GM23338 (cell line): Measurements from ENCODE around the gene UBAC1. TPM values are rescaled to one million over a fixed set of nuclear protein-coding genes. Genes with fewer than 3 reads are reported as not detected.

ENCODE experiments used
- ATAC-seq: fragments of 200-7000 bp; cut with Tn5 transposase; 3 replicates; pipeline ENCODE4 v1.9.1; 2020
- DNase-seq: peaks from one replicate; pipeline ENCODE4 v3.0.0-alpha.2; 2015; ENCODE audit warnings: low spot score
- H2AFZ ChIP-seq: fragments of 200-600 bp; sonication (generic); 2 replicates; pipeline ENCODE4 v1.8.0; 2016; ENCODE audit warnings: antibody characterized with exemption, mild to moderate bottlenecking, moderate library complexity
- H3F3A ChIP-seq: fragments of 200-600 bp; sonication (generic); replicated peaks from 2 replicates; pipeline ENCODE4 v1.8.0; 2017; ENCODE audit warnings: antibody characterized with exemption, mixed run types, low read depth
- H3K27ac ChIP-seq: fragments of 200-600 bp; sonication (generic); 2 replicates; pipeline ENCODE4 v1.6.1; 2016; ENCODE audit warnings: low read depth
- H3K27me3 ChIP-seq: fragments of 200-600 bp; sonication (generic); 2 replicates; pipeline ENCODE4 v1.8.0; 2016; ENCODE audit warnings: mild to moderate bottlenecking, mixed run types, moderate library complexity; ENCODE audit not compliant: insufficient read depth
- H3K36me3 ChIP-seq: fragments of 200-600 bp; sonication (generic); 2 replicates; pipeline ENCODE4 v1.8.0; 2016; ENCODE audit warnings: mild to moderate bottlenecking; ENCODE audit not compliant: insufficient read depth
- H3K4me1 ChIP-seq: fragments of 200-600 bp; sonication (generic); 2 replicates; pipeline ENCODE4 v1.8.0; 2016; ENCODE audit warnings: mild to moderate bottlenecking, moderate library complexity; ENCODE audit not compliant: insufficient read depth
- H3K4me2 ChIP-seq: fragments of 200-600 bp; sonication (generic); 2 replicates; pipeline ENCODE4 v1.7.1; 2017; ENCODE audit warnings: mixed run types
- H3K4me3 ChIP-seq: fragments of 200-600 bp; sonication (generic); 2 replicates; pipeline ENCODE4 v1.6.1; 2016; ENCODE audit warnings: mixed run types
- H3K79me2 ChIP-seq: fragments of 200-600 bp; sonication (generic); replicated peaks from 2 replicates; pipeline ENCODE4 v1.8.0; 2017; ENCODE audit warnings: mild to moderate bottlenecking; ENCODE audit not compliant: insufficient read depth
- H3K9me2 ChIP-seq: fragments of 200-600 bp; sonication (generic); 2 replicates; pipeline ENCODE4 v1.8.0; 2017; ENCODE audit not compliant: insufficient read depth
- H4K20me1 ChIP-seq: fragments of 200-600 bp; sonication (generic); replicated peaks from 2 replicates; pipeline ENCODE4 v1.8.0; 2017; ENCODE audit warnings: mild to moderate bottlenecking; ENCODE audit not compliant: insufficient read depth
- H3K27ac Mint-ChIP-seq: 2 replicates; pipeline ENCODE4 v1.8.0; 2020; ENCODE audit warnings: inconsistent platforms, mild to moderate bottlenecking, moderate library complexity, mixed read lengths
- H3K27me3 Mint-ChIP-seq: 3 replicates; pipeline ENCODE4 v1.8.0; 2022; ENCODE audit warnings: low read depth, mild to moderate bottlenecking, moderate library complexity, mixed read lengths, inconsistent platforms; ENCODE audit not compliant: insufficient read depth, poor library complexity
- H3K36me3 Mint-ChIP-seq: 3 replicates; pipeline ENCODE4 v1.8.0; 2021; ENCODE audit warnings: low read depth, mild to moderate bottlenecking, inconsistent platforms, moderate library complexity, mixed read lengths
- H3K4me1 Mint-ChIP-seq: 3 replicates; pipeline ENCODE4 v1.8.0; 2020; ENCODE audit warnings: mild to moderate bottlenecking, inconsistent platforms, mixed read lengths
- H3K4me3 Mint-ChIP-seq: 3 replicates; pipeline ENCODE4 v1.8.0; 2021; ENCODE audit warnings: moderate library complexity, mild to moderate bottlenecking, inconsistent platforms, mixed read lengths
- H3K9me3 Mint-ChIP-seq: 3 replicates; pipeline ENCODE4 v1.8.0; 2020; ENCODE audit warnings: moderate library complexity, mild to moderate bottlenecking, inconsistent platforms, mixed read lengths
- CREB1 ChIP-seq: fragments of 250-450 bp; sonication (Bioruptor Pico); IDR thresholded peaks from 2 replicates; pipeline ENCODE4 v1.5.0; 2020; ENCODE audit warnings: low read depth, mild to moderate bottlenecking, moderate library complexity
- EZH2 ChIP-seq: fragments of 200-600 bp; sonication (generic); IDR thresholded peaks from one replicate; pipeline ENCODE4 v1.8.0; 2017; ENCODE audit warnings: antibody characterized with exemption, mild to moderate bottlenecking, low read depth; ENCODE audit not compliant: unreplicated experiment
- EZH2phosphoT487 ChIP-seq: fragments of 200-600 bp; sonication (generic); IDR thresholded peaks from one replicate; pipeline ENCODE4 v1.8.1; 2018; ENCODE audit warnings: antibody characterized with exemption; ENCODE audit not compliant: unreplicated experiment
- JUNB ChIP-seq: IDR thresholded peaks from one replicate; pipeline ENCODE4 v1.6.1; 2016; ENCODE audit warnings: antibody characterized with exemption; ENCODE audit not compliant: unreplicated experiment
- NANOG ChIP-seq: IDR thresholded peaks from 2 replicates; pipeline ENCODE4 v1.6.1; 2016; ENCODE audit warnings: antibody characterized with exemption, borderline replicate concordance
- POLR2AphosphoS5 ChIP-seq: IDR thresholded peaks from 2 replicates; pipeline ENCODE4 v1.6.1; 2016; ENCODE audit warnings: antibody characterized with exemption, low read depth
- STAT1 ChIP-seq: IDR thresholded peaks from one replicate; pipeline ENCODE4 v1.6.1; 2016; ENCODE audit warnings: antibody characterized with exemption; ENCODE audit not compliant: unreplicated experiment
- ZNF114 ChIP-seq: fragments of 250-450 bp; sonication (Bioruptor Pico); IDR thresholded peaks from 2 replicates; pipeline ENCODE4 v1.5.0; 2020; ENCODE audit warnings: mild to moderate bottlenecking, moderate library complexity
- ZNF331 ChIP-seq: fragments of 250-450 bp; sonication (Bioruptor Pico); IDR thresholded peaks from 2 replicates; pipeline ENCODE4 v1.5.0; 2020; ENCODE audit warnings: low read depth, mild to moderate bottlenecking, moderate library complexity
- polyA plus RNA-seq: library from polyadenylated mRNA; unstranded; fragments of >200 nt; fragmentation: Nextera tagmentation; extraction: Ambion mirVana; gene quantifications from 2 replicates; pipeline ENCODE4 v1.2.1, GENCODE V29; 2016
- total RNA-seq: library from RNA; depleted of rRNA; stranded (reverse); fragments of >200 nt; shearing (Covaris generic); gene quantifications from 2 replicates; pipeline ENCODE4 v1.2.3, GENCODE V29; 2014
- TF ChIP-seq, protein P1 (sequence below), 2 experiments: fragments of 200-600 bp in 1 of 2; sonication (generic) in 1 of 2; conservative IDR thresholded peaks; 2 replicates each; pipeline versions ENCODE4 v1.5.1 to v1.6.1; 2016 to 2017; ENCODE audit warnings: antibody characterized with exemption in 2 of 2, low read depth in 2 of 2, mild to moderate bottlenecking in 2 of 2, moderate library complexity in 1 of 2
- TF ChIP-seq, protein P2 (sequence below): IDR thresholded peaks from one replicate; pipeline ENCODE4 v1.6.1; 2018; ENCODE audit warnings: antibody characterized with exemption; ENCODE audit not compliant: unreplicated experiment
- TF ChIP-seq, protein P3 (sequence below): fragments of 250-450 bp; sonication (Bioruptor Pico); IDR thresholded peaks from 2 replicates; pipeline ENCODE4 v1.5.0; 2020; ENCODE audit warnings: mild to moderate bottlenecking, moderate library complexity
- TF ChIP-seq, protein P4 (sequence below): IDR thresholded peaks from 2 replicates; pipeline ENCODE4 v1.6.1; 2016; ENCODE audit warnings: antibody characterized with exemption

UBAC1 gene
- total and polyA plus RNA-seq, 2 experiments from 2014 or later = 63.2 to 86.6 TPM

DNA sequence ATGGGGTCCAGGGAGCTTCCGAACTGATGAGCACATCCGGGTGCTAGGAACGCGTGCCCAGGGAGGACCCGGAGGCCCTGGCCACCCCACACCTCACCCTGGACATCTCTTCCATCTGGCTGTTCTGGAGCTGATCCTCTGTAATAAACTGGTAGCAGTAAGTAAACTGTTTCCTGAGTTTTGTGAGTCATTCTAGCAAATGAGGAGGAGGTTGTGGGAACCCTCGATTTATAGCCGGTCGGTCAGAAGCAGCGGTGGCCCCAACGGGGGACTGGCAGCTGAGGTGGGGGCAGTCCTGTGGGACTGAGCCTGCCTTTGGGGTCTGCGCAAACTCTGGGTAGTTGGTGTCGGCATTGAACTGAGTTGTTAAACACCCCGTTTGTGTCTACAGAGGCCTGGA is 15.4 kb upstream of the UBAC1 start:
- H3K27me3 Mint-ChIP-seq = peaks cover 7% of the 10 kb centered on the region
- Histone ChIP-seq H3K36me3 (no peaks in the 10 kb centered on the region), H3K4me1 (no peaks in the 10 kb centered on the region), H3K4me3 (no peak overlapping the region), H3K79me2 (no peaks in the 10 kb centered on the region), H3K9me2 (no peaks in the 10 kb centered on the region), H3F3A (no peaks in the 10 kb centered on the region), H3K4me2 (no peak overlapping the region), H3K27ac (no peak overlapping the region), H2AFZ (no peak overlapping the region), H3K27me3 (no peaks in the 10 kb centered on the region), H4K20me1 (peaks cover 3% of the 10 kb centered on the region; the same call in 1 of the 2 replicates)
- H3K4me1 Mint-ChIP-seq = peaks cover 5% of the 10 kb centered on the region
- H3K27ac Mint-ChIP-seq = no peak overlapping the region
- TF ChIP-seq POLR2AphosphoS5 (no peak), CREB1 (CRISPR knock-in tag) (no peak), STAT1 (no peak), EZH2phosphoT487 (no peak), JUNB (no peak), NANOG (no peak), EZH2 (no peak), ZNF114 (CRISPR knock-in tag) (no peak), ZNF331 (CRISPR knock-in tag) (no peak)
- TF ChIP-seq, protein P1, sequence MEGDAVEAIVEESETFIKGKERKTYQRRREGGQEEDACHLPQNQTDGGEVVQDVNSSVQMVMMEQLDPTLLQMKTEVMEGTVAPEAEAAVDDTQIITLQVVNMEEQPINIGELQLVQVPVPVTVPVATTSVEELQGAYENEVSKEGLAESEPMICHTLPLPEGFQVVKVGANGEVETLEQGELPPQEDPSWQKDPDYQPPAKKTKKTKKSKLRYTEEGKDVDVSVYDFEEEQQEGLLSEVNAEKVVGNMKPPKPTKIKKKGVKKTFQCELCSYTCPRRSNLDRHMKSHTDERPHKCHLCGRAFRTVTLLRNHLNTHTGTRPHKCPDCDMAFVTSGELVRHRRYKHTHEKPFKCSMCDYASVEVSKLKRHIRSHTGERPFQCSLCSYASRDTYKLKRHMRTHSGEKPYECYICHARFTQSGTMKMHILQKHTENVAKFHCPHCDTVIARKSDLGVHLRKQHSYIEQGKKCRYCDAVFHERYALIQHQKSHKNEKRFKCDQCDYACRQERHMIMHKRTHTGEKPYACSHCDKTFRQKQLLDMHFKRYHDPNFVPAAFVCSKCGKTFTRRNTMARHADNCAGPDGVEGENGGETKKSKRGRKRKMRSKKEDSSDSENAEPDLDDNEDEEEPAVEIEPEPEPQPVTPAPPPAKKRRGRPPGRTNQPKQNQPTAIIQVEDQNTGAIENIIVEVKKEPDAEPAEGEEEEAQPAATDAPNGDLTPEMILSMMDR (conservative IDR thresholded peaks at IDR 0.05; ENCODE audit: low read depth in 2 of 2) = no peak
- TF ChIP-seq, protein P2, sequence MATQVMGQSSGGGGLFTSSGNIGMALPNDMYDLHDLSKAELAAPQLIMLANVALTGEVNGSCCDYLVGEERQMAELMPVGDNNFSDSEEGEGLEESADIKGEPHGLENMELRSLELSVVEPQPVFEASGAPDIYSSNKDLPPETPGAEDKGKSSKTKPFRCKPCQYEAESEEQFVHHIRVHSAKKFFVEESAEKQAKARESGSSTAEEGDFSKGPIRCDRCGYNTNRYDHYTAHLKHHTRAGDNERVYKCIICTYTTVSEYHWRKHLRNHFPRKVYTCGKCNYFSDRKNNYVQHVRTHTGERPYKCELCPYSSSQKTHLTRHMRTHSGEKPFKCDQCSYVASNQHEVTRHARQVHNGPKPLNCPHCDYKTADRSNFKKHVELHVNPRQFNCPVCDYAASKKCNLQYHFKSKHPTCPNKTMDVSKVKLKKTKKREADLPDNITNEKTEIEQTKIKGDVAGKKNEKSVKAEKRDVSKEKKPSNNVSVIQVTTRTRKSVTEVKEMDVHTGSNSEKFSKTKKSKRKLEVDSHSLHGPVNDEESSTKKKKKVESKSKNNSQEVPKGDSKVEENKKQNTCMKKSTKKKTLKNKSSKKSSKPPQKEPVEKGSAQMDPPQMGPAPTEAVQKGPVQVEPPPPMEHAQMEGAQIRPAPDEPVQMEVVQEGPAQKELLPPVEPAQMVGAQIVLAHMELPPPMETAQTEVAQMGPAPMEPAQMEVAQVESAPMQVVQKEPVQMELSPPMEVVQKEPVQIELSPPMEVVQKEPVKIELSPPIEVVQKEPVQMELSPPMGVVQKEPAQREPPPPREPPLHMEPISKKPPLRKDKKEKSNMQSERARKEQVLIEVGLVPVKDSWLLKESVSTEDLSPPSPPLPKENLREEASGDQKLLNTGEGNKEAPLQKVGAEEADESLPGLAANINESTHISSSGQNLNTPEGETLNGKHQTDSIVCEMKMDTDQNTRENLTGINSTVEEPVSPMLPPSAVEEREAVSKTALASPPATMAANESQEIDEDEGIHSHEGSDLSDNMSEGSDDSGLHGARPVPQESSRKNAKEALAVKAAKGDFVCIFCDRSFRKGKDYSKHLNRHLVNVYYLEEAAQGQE = no peak
- TF ChIP-seq, protein P3, sequence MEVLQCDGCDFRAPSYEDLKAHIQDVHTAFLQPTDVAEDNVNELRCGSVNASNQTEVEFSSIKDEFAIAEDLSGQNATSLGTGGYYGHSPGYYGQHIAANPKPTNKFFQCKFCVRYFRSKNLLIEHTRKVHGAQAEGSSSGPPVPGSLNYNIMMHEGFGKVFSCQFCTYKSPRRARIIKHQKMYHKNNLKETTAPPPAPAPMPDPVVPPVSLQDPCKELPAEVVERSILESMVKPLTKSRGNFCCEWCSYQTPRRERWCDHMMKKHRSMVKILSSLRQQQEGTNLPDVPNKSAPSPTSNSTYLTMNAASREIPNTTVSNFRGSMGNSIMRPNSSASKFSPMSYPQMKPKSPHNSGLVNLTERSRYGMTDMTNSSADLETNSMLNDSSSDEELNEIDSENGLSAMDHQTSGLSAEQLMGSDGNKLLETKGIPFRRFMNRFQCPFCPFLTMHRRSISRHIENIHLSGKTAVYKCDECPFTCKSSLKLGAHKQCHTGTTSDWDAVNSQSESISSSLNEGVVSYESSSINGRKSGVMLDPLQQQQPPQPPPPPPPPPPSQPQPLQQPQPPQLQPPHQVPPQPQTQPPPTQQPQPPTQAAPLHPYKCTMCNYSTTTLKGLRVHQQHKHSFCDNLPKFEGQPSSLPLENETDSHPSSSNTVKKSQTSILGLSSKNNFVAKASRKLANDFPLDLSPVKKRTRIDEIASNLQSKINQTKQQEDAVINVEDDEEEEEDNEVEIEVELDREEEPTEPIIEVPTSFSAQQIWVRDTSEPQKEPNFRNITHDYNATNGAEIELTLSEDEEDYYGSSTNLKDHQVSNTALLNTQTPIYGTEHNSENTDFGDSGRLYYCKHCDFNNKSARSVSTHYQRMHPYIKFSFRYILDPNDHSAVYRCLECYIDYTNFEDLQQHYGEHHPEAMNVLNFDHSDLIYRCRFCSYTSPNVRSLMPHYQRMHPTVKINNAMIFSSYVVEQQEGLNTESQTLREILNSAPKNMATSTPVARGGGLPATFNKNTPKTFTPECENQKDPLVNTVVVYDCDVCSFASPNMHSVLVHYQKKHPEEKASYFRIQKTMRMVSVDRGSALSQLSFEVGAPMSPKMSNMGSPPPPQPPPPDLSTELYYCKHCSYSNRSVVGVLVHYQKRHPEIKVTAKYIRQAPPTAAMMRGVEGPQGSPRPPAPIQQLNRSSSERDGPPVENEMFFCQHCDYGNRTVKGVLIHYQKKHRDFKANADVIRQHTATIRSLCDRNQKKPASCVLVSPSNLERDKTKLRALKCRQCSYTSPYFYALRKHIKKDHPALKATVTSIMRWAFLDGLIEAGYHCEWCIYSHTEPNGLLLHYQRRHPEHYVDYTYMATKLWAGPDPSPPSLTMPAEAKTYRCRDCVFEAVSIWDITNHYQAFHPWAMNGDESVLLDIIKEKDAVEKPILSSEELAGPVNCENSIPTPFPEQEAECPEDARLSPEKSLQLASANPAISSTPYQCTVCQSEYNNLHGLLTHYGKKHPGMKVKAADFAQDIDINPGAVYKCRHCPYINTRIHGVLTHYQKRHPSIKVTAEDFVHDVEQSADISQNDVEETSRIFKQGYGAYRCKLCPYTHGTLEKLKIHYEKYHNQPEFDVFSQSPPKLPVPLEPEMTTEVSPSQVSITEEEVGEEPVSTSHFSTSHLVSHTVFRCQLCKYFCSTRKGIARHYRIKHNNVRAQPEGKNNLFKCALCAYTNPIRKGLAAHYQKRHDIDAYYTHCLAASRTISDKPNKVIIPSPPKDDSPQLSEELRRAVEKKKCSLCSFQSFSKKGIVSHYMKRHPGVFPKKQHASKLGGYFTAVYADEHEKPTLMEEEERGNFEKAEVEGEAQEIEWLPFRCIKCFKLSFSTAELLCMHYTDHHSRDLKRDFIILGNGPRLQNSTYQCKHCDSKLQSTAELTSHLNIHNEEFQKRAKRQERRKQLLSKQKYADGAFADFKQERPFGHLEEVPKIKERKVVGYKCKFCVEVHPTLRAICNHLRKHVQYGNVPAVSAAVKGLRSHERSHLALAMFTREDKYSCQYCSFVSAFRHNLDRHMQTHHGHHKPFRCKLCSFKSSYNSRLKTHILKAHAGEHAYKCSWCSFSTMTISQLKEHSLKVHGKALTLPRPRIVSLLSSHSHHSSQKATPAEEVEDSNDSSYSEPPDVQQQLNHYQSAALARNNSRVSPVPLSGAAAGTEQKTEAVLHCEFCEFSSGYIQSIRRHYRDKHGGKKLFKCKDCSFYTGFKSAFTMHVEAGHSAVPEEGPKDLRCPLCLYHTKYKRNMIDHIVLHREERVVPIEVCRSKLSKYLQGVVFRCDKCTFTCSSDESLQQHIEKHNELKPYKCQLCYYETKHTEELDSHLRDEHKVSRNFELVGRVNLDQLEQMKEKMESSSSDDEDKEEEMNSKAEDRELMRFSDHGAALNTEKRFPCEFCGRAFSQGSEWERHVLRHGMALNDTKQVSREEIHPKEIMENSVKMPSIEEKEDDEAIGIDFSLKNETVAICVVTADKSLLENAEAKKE (CRISPR knock-in tag) = no peak
- TF ChIP-seq, protein P4, sequence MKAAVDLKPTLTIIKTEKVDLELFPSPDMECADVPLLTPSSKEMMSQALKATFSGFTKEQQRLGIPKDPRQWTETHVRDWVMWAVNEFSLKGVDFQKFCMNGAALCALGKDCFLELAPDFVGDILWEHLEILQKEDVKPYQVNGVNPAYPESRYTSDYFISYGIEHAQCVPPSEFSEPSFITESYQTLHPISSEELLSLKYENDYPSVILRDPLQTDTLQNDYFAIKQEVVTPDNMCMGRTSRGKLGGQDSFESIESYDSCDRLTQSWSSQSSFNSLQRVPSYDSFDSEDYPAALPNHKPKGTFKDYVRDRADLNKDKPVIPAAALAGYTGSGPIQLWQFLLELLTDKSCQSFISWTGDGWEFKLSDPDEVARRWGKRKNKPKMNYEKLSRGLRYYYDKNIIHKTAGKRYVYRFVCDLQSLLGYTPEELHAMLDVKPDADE = no peak
- no peak overlapping the region for H3K4me3 Mint-ChIP-seq
- DNase-seq = no peak
- no peaks in the 10 kb centered on the region for H3K9me3 Mint-ChIP-seq
- H3K36me3 Mint-ChIP-seq = no peaks in the 10 kb centered on the region
- no peak for ATAC-seq
